Dermis blood vessel endothelial cell (primary cell): ENCODE measurements around the gene AAMP. TPM values are rescaled to one million over a fixed set of nuclear protein-coding genes. Genes with fewer than 3 reads are reported as not detected.

Experiments
- DNase-seq: peaks from one replicate; pipeline ENCODE4 v3.0.0; 2010
- total RNA-seq: library from RNA; depleted of rRNA; stranded (reverse); fragments of >200 nt; gene quantifications from 2 replicates; pipeline ENCODE4 v1.2.3, GENCODE V29; 2014

The AAMP gene
- total RNA-seq, 1 donor from 2014 or later, result 162 TPM

- no peak for DNase-seq
Measured at GRCh38 chr2:218293715-218294429, 23.9 kb upstream of the AAMP start.

- DNase-seq, result peak; percentile 80
Measured at GRCh38 chr2:218292048-218293014, 22.4 kb upstream of the AAMP start, which contains the start of gene TMBIM1. TSS of gene TMBIM1 (minus strand) at chr2:218292503. CDS start at chr2:218282141, 10,362 bp downstream.

GRCh38 chr2:218291318-218292047 lies 21.5 kb upstream of the AAMP start:
- peak; percentile 34 for DNase-seq

GRCh38 chr2:218290316-218291261 lies 20.7 kb upstream of the AAMP start:
- no peak for DNase-seq

- peak; percentile 67 for DNase-seq
Measured at GRCh38 chr2:218289639-218290315, 19.8 kb upstream of the AAMP start.

- peak; percentile 96 for DNase-seq
Measured at GRCh38 chr2:218286570-218287459, 16.9 kb upstream of the AAMP start.

- peak; percentile 37 for DNase-seq
Measured at GRCh38 chr2:218285604-218286003, 15.7 kb upstream of the AAMP start.

- DNase-seq, result peak; percentile 43
Measured at GRCh38 chr2:218284106-218284811, 14.3 kb upstream of the AAMP start.

- no peak for DNase-seq
Measured at GRCh38 chr2:218282173-218282991, 12.4 kb upstream of the AAMP start.

- DNase-seq, result no peak
Measured at GRCh38 chr2:218281449-218281848, 11.5 kb upstream of the AAMP start.

GRCh38 chr2:218280260-218280870 lies 10.4 kb upstream of the AAMP start:
- no peak for DNase-seq

GRCh38 chr2:218278531-218279360 lies 8.8 kb upstream of the AAMP start:
- DNase-seq, result no peak

GRCh38 chr2:218277921-218278320 lies 8.0 kb upstream of the AAMP start:
- DNase-seq, result no peak

GRCh38 chr2:218276986-218277755 lies 7.2 kb upstream of the AAMP start:
- DNase-seq, result no peak

- DNase-seq, result no peak
Measured at GRCh38 chr2:218275371-218276072, 5.6 kb upstream of the AAMP start.
